Inflammatory macrophage (primary cell): Measurements from ENCODE around the gene GSTT4.
"Not testable (repeated sequence)": the region's sequence is repeated elsewhere in the genome, so short reads cannot be mapped to it uniquely, and the experiment has no call there.

Experiments used
- DNase-seq, 2 donors: peaks; one replicate each; pipeline ENCODE4 v3.0.0-alpha.2; 2020 to 2022

GSTT4 gene

DNA sequence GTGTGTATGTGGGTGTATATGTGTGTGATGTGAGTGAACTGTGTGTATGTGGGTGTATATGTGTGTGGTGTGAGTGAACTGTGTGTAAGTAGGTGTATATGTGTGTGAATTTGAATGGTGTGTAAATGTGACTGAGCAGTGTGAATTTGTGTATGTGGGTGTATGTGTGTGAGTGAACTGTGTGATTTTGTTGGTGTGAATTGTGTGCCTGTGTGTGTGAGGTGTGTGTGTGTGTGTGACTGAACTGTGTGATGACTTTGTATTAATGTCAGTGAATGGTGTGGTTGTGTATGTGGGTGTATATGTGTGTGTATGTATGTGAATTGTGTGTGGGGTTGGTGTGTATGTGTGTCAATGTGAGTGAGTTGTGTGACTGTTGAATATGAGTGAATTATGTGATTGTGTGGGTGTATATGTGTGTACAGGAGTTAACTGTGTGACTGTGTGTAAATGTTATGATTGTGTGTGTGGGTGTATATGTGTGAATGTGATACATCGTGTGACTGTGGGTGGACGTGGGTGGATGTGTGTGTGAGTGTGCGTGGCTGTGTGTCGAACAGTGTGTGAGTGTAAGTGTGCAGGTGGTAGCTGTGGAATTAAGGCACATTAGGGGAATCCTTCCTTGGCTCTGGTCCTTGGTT, 18.6 kb downstream of the GSTT4 start:
- DNase-seq: not testable (repeated sequence)

DNA sequence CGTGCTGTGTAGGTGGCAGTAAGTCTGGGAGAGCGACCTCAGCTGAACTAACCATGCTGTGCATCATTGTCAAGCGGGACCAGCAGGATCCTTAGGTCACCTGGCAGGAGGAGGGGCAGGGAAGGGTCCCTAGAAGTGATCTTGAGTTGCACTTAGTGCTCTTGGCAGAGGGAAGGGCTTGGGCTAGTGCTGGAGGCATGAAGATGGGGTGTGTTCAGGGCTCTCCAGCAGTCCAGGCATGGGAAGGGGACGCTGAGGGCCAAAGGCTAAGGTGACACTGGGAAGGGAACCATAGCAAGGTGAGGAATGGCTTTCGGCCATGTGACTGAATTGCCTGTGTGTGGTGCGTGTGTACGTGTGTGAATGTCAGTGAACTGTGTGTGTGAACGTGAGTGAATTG, 19.2 kb downstream of the GSTT4 start:
- DNase-seq: not testable (repeated sequence)

DNA sequence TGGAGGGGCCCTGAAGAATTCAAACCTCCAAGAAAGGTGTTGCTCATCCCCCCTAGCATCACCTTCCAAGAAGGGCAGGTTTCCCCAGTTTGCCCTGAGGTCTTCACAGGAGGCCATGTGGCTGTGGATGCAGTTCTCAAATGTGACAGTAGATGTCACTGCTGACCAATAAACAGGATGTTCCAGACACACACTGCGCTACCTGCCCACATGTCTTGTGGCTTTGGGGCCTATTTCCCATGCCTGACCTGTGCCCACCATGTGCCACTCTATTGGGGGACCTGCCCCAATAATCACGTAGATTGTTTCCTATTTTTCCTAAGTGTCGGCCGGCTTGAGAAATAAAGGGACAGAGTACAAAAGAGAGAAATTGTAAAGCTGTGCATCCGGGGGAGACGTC, 20.8 kb downstream of the GSTT4 start:
- peak in 1 of 2 donors; percentile 67 for DNase-seq

DNA sequence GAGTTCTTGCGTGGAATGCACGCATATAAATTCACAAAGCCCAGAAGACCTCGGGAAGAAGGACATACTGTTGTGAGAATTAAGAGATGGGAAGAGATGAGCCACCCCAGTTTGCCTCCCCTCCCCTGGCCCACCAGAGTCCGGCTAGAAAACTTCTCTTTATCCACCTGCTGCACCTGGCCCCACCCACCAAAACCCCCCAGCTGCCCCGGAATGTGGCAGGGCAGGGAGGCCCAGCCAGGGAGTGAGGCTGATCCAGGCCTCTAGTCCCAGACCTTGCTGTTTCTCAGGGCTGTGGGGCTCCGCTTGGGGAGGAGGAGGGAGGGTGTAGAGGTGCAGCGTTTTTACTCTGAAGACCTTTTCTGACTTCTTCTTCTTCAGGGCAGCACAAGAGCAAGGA, 24.7 kb downstream of the GSTT4 start:
- not testable (repeated sequence) for DNase-seq

DNA sequence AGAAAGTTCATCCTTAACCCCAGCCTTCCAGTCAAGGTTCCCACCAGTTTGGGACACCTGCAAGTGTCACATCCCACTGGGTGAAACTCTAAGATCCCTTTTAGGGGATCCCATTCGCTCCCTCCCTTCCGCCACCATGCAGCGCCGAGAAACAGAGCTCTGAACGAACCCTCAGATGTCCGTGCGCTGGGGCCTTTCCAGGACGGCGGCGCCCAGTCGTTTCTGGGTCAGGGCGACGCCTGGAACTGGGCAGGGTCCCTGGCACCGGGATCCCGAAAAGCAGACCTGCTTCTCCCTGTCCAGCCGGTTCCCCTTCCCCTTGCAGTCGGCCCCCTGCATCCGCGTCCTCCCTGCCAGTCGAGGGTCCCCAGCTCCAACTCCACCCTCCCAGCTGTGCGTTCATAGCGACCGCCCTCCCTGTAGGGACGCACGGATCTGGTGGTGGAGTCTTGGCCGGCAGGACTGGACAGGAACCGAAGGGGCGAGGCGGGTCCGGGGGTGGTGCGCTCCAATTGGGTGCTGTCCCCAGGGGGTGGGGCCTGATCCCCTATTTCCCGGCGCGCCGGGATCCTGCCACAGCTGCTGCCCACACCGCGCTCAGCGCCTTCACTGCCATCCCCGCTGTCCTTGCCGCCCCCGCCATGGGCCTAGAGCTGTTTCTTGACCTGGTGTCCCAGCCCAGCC, 25.6 kb downstream of the GSTT4 start, which contains the start of gene GSTT2:
GSTT2 (plus strand) TSS at position 578 of the 684 bp plus-strand sequence.
- DNase-seq: not testable (repeated sequence)

DNA sequence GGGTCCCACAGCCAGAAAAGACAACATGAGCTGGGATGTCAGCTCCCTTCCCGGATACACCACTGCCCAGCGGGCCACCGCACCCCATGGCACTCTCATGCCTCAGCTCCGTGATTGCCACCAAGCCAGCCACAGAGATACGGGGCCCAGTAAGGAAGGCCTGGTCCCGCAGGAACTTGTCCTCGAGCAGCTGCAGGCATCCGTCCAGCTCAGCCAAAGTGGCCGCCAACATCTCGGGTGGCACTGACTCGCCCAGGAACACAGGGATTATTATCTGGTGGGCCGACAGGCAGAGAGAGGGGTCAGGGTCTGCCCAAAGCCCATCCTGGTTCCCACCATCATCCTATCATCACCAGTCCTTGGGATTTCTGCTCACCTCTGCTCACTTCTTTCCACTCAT, 27.9 kb downstream of the GSTT4 start:
- DNase-seq: not testable (repeated sequence)

DNA sequence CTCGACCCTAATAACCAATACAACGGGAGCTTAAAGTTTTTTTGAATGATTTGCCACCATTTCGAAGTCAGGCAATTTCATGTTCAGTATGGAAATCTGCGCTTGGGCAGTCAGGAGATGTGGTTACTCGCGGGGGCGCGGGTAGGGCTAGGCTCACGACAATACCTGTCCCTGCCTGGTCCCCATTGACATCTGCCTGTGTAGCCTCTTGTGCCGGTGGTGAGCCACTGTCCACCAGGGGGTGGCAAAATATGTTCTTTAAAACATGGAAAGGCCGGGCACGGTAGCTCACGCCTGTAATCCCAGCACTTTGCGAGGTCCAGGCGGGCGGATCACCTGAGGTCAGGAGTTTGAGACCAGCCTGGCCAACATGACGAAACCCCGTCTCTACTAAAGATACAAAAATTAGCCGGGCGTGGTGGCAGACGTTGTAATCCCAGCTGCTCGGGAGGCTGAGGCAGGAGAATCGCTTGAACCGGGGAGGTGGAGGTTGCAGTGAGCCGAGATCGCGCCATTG, 30.4 kb downstream of the GSTT4 start:
- not testable (repeated sequence) for DNase-seq

DNA sequence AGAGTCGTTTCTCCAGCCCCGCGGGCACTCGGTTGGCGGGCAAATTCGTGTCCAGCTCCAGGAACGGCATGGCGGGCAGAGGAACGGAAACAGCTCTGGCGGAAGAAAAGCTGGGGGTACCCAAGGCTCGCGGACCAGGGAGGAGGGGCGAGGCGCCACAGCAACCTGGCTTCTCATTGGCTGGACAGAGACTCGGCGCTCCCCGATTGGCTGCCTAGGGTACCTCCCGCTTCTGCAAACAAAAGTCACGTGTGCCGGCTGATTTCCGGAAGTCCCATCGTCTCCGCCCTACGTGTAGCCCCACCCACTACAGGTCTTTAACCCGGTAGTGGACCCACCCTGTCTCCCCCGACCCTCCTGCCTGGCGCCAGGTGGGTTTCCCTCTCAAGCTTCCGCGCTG, 30.9 kb downstream of the GSTT4 start, which contains the start of gene DDT:
DDT (minus strand) TSS at position 97 of the 400 bp plus-strand sequence; CDS start at position 70, 27 bp downstream.
- not testable (repeated sequence) for DNase-seq

DNA sequence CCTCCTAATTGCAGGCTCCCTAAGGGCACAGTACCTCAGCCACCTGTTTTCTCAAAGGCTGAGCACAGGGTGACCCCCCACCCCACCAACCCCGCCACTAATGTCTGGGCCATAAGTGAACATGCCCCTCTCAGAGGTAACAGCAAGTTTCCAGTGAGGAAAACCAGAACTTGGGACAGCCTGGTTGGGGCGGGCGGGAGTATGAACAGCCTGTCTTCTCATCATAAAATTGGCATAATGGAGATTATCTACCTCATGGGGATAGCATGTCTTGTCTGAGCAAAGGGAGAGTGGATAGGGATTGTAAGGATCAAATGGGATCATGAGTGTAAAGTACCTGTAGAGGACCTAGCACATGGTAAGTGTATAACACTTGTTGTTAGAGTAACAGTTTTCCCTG, 33.3 kb downstream of the GSTT4 start:
- DNase-seq: not testable (repeated sequence)

DNA sequence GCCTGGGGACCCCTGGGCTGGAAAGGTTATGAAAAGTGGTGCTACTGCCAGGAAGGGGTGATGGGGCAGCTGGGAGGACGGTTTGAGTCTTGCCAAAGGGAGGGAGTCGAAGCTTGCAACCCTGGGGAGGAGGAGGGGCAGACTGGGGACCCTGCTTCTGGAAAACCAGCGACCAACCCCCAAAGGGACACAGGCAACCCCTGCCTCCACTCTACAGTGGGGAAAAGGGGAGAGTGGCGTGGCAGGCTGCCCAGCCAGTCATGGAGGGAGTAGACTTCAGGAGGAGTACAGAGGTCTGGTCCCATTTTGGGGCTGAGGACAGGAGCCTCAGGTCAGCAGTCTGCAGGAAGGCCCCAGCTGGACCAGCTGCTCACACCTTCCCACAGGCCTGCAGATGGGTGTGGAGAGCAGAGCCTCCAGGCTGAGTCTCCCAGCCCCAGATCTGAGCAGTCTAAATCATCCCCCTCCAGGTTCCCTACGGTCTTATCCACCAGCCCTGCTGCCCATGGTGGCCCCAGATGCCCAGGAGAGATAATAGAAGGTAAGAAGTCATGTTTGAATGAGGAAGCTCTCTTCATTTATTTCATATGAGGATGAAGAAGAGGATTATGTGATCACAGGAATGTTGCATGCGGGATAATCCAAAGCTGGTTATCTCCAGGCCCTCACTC, 34.3 kb downstream of the GSTT4 start:
- no peak for DNase-seq

DNA sequence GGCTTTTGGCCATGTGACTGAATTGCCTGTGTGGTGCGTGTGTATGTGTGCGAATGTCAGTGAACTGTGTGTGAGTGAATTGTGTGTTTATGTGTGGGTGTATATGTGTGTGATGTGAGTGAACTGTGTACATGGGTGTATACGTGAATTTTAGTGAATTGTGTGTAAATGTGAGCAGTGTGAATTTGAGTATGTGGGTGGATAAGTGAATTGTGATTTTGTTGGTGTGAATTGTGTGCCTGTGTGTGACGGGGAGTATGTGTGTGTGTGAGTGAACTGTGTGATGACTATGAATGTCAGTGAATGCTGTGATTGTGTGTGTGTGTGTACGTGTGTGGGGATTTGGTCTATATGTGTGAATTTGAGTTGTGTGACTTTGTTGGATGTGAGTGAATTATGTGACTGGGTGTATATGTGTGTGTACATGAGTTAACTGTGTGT, 35.0 kb downstream of the GSTT4 start:
- no peak for DNase-seq

DNA sequence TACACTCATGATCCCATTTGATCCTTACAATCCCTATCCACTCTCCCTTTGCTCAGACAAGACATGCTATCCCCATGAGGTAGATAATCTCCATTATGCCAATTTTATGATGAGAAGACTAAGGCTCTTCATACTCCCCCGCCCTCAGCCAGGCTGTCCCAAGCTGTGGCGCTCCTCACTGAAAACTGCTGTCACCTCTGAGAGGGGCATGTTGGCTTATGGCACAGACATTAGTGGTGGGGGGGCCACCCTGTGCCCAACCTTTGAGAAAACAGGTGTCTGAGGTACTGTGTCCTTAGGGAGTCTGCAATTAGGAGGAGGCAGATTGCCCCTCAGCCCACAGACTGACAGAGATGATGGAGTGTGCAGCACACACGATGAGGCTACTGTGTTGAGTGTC, 36.2 kb downstream of the GSTT4 start:
- no peak for DNase-seq

DNA sequence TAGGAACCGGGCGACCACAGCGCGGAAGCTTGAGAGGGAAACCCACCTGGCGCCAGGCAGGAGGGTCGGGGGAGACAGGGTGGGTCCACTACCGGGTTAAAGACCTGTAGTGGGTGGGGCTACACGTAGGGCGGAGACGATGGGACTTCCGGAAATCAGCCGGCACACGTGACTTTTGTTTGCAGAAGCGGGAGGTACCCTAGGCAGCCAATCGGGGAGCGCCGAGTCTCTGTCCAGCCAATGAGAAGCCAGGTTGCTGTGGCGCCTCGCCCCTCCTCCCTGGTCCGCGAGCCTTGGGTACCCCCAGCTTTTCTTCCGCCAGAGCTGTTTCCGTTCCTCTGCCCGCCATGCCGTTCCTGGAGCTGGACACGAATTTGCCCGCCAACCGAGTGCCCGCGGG, 38.7 kb downstream of the GSTT4 start, which contains the start of gene DDTL:
DDTL (plus strand) TSS at position 321 of the 400 bp plus-strand sequence; CDS start at position 348, 27 bp downstream.
- not testable (repeated sequence) for DNase-seq

DNA sequence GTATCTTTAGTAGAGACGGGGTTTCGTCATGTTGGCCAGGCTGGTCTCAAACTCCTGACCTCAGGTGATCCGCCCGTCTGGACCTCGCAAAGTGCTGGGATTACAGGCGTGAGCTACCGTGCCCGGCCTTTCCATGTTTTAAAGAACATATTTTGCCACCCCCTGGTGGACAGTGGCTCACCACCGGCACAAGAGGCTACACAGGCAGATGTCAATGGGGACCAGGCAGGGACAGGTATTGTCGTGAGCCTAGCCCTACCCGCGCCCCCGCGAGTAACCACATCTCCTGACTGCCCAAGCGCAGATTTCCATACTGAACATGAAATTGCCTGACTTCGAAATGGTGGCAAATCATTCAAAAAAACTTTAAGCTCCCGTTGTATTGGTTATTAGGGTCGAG, 39.2 kb downstream of the GSTT4 start:
- not testable (repeated sequence) for DNase-seq

DNA sequence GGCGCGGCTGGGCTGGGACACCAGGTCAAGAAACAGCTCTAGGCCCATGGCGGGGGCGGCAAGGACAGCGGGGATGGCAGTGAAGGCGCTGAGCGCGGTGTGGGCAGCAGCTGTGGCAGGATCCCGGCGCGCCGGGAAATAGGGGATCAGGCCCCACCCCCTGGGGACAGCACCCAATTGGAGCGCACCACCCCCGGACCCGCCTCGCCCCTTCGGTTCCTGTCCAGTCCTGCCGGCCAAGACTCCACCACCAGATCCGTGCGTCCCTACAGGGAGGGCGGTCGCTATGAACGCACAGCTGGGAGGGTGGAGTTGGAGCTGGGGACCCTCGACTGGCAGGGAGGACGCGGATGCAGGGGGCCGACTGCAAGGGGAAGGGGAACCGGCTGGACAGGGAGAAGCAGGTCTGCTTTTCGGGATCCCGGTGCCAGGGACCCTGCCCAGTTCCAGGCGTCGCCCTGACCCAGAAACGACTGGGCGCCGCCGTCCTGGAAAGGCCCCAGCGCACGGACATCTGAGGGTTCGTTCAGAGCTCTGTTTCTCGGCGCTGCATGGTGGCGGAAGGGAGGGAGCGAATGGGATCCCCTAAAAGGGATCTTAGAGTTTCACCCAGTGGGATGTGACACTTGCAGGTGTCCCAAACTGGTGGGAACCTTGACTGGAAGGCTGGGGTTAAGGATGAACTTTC, 44.0 kb downstream of the GSTT4 start, which contains the start of gene GSTT2B:
GSTT2B (minus strand) TSS at position 112 of the 688 bp plus-strand sequence; CDS start at position 48, 64 bp downstream.
- not testable (repeated sequence) for DNase-seq

DNA sequence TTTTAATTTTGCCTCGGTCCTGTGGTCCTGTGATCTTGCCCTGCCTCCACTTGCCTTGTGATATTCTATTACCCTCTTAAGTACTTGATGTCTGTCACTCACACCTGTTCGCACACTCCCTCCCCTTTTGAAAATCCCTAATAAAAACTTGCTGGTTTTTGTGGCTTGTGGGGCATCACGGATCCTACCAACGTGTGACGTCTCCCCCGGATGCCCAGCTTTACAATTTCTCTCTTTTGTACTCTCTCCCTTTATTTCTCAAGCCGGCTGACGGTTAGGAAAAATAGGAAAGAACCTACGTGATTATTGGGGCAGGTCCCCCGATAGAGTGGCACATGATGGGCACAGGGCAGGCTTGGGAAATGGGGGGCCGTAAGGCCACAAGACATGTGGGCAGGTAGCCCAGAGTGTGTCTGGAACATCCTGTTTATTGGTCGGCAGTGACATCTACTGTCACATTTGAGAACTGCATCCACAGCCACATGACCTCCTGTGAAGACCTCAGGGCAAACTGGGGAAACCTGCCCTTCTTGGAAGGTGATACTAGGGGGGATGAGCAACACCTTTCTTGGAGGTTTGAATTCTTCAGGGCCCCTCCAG, 48.9 kb downstream of the GSTT4 start:
- DNase-seq: peak; percentile 75 to 81

DNA sequence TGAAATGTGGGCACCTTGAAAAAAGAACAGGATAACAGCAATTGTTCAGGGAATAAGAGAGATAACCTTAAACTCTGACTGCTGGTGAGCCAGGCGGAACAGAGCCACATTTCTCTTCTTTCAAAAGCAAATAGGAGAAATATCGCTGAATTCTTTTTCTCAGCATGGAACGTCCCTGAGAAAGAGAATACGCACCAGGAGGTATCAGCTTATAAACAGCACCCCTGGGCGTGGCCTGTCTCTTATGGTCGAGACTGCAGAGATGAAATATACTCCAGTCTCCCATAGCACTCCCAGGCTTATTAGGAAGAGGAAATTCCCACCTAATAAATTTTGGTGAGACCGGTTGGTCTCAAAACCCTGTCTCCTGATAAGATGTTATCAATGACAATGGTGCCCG, 49.4 kb downstream of the GSTT4 start:
- not testable (repeated sequence) for DNase-seq

DNA sequence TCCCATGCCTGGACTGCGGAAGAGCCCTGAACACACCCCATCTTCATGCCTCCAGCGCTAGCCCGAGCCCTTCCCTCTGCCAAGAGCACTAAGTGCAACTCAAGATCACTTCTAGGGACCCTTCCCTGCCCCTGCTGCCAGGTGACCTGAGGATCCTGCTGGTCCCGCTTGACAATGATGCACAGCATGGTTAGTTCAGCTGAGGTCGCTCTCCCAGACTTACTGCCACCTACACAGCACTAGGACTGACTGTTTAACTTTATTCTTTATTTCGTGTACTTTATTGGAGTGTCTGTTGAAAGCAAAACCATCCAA, 50.3 kb downstream of the GSTT4 start:
- DNase-seq: not testable (repeated sequence)

DNA sequence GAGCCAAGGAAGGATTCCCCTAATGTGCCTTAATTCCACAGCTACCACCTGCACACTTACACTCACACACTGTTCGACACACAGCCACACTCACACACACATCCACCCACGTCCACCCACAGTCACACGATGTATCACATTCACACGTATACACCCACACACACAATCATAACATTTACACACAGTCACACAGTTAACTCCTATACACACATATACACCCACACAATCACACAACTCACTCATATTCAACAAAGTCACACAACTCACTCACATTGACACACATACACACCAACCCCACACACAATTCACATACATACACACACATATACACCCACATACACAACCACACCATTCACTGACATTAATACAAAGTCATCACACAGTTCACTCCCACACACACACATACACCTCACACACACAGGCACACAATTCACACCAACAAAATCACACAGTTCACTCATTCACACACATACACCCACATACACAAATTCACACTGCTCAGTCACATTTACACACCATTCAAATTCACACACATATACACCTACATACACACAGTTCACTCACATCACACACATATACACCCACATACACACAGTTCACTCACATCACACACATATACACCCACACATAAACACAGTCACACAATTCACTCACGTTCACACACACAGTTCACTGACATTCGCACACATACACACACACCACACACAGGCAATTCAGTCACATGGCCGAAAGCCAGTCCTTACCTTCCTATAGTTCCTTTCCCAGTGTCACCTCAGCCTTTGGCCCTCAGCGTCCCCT, 50.9 kb downstream of the GSTT4 start:
- DNase-seq: not testable (repeated sequence)

DNA sequence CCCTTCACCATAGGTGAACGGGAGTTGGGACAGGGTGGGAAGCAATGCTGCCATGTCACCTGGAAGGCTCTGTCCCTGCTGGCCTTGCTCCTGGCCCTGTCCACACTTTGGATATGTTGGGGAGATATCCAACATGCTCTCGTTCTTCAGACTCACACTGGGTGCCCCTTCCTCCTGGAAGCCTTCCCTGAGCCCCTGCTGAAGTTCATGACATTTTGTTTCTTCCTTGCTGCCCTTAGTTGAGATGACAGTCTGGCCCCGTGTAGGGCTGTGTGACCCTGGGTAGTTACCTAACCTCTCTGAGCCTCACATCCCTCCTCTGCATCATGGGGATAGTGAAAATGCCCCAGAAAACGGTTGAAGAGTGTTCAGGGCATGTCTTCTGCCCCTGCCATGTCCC, 51.8 kb downstream of the GSTT4 start:
- DNase-seq: not testable (repeated sequence)

DNA sequence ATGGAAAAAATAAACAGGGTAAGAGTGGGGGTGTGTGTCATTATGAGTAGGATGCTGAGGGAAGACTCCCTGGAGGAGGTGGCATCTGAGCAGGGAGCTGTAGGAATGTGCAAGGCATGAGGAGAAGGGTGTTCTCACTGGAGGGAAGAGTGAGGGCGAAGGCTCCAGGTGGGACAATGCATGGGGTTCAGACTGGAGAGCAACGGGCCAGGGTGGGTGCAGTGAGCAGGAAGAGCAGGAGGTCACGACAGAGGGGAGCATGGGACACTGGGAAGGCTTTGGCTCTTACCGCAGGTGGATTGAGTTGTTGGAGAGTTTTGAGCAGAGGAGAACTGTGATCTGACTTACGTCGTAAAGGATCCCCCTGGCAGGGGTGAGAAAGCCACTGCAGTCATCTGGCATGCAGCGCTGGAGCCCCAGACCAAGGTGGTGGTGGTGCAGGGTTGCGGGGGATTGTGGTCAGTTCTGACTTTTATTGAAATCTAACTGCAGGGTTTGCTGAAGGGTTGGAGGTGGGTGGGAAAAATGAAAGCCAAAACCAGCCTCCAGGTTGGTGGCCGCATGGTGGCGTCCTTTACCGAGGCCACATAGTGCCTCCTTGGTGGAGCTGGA, 52.4 kb downstream of the GSTT4 start:
- not testable (repeated sequence) for DNase-seq
